Neural progenitor cell (in vitro differentiated cells): ENCODE data around the gene GTPBP2.

Source experiments
- EZH2 ChIP-seq: fragments of 200-600 bp; sonication (generic); IDR thresholded peaks from 2 replicates; pipeline ENCODE4 v1.6.1; 2017; ENCODE audit warnings: antibody characterized with exemption, mild to moderate bottlenecking, moderate library complexity
- TF ChIP-seq, protein P1 (sequence below): fragments of 200-600 bp; sonication (generic); IDR thresholded peaks from 2 replicates; pipeline ENCODE4 v1.5.1; 2017; ENCODE audit warnings: antibody characterized with exemption, mild to moderate bottlenecking

DNA sequence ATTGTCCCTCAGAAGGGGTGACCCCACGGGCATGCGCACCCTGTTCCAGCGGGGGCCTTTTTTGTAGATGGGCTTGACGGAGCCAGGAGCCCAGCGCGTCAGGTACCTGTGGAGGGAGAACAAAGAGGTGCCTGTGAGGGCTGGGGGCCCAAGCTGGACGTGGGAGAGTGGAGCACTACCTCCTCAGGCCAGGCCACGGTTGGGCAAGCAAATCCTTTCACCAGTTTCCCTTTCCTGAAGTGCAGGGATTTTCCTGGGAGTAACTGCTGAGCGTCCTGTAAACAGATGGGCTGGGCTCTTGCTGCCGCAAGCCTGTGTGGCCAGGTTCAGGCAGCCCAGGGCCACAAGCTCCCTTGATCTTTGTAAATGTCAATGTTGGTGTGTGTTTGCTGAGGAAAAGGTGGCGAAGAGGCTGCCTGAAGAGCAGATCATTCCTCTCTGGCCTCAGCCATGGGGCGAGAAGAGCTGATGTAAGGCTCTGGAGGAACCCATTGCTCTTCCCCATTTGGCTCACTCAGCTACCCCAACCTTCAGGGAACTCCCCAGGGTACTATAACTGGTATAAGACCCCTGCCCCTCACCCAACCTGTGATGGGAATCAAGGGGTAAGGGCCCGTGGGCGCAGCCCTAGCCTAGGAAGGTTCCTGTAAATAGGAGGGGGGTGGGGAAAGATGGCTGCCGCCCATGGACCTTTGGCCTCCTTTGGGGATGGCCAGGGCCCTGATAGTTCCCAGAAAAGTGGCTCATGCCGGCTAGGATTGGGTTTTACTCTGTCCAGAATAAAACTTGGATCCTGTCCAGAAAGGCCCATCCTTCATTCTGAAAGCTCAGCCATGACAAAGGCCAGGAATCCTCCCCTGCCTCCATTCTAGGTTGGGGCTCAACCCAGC, 43.0 kb upstream of the GTPBP2 start:
- TF ChIP-seq, protein P1, sequence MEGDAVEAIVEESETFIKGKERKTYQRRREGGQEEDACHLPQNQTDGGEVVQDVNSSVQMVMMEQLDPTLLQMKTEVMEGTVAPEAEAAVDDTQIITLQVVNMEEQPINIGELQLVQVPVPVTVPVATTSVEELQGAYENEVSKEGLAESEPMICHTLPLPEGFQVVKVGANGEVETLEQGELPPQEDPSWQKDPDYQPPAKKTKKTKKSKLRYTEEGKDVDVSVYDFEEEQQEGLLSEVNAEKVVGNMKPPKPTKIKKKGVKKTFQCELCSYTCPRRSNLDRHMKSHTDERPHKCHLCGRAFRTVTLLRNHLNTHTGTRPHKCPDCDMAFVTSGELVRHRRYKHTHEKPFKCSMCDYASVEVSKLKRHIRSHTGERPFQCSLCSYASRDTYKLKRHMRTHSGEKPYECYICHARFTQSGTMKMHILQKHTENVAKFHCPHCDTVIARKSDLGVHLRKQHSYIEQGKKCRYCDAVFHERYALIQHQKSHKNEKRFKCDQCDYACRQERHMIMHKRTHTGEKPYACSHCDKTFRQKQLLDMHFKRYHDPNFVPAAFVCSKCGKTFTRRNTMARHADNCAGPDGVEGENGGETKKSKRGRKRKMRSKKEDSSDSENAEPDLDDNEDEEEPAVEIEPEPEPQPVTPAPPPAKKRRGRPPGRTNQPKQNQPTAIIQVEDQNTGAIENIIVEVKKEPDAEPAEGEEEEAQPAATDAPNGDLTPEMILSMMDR: no peak
- no peak for TF ChIP-seq EZH2
